ENCODE results near the gene OTX1. TPM values are rescaled to one million over a fixed set of nuclear protein-coding genes. Genes with fewer than 3 reads are reported as not detected.

The OTX1 gene
- total and polyA plus RNA-seq, 4 donors: 0.59 TPM; not detected in 3

DNA sequence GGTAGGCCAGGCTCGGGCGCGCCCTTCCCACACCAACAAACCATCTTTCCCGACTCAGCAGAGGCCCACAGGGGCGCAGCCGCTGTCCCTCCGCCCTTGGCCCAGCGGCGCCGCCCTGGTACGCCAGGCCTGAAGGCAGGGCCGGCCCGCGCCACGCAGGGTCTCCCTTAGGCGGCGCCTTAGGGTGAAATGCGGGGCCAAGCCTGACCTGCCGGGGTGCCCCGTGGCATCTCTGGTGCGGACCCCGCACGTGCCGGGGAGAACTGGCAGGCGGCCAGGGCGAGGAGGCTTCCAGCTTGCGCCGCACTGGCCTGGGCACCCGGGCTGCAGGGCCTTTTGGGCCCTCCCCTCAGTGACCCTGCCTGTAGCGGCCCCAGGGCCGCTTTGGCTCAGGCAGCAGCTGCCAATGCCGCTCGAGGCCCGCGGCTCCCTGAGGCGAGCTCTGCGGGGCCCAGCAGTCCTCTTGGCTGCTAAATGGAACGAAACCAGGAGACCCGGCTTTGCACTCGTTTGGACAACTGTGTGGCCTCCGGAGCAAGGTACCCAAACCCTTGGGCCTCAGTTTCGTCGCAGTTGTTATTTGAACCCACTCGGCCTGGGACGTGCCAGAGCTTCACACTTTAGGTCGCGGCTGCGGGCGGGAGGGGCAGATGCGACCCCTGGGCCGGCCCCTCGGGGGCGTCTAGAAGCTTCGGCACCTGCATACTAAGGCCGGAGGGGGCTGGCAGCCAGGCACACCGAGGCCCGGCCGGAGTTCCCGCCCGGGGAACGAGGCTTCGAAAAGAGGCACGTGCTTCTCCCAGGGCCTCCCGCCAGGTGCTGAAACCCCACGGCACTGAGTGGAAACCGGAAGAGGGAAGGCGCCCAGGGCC lies 8.5 kb downstream of the OTX1 start:
- Histone ChIP-seq H3K27ac (ENCODE audit: low read depth in 1 of 2, low read length in 2 of 2) (no peak overlapping the region), H3K9ac (ENCODE audit: low read depth in 1 of 2, low read length in 2 of 2) (no peak overlapping the region), H3K4me3 (ENCODE audit: low read depth in 1 of 3, low read length in 3 of 3) (peak overlapping the region in 1 of 3 donors; percentile 33), H3K27me3 (ENCODE audit: control insufficient read depth in 4 of 4, insufficient read depth in 4 of 4, low read length in 3 of 4) (peaks cover 8 to 60% (median 19%) of the 10 kb centered on the region in 4 donors), H3K4me1 (ENCODE audit: control insufficient read depth in 4 of 4, insufficient read depth in 4 of 4, low read length in 3 of 4) (peaks cover 12 to 35% (median 21%) of the 10 kb centered on the region in 4 donors), H3K9me3 (ENCODE audit: control insufficient read depth in 4 of 4, low read length in 3 of 4) (peaks cover 0 to 31% (median 3%) of the 10 kb centered on the region in 4 donors), H3K36me3 (ENCODE audit: control insufficient read depth in 4 of 4, insufficient read depth in 3 of 4, low read depth in 1 of 4, low read length in 3 of 4) (no peaks in the 10 kb centered on the region)
- TF ChIP-seq HNF4A (conservative IDR thresholded peaks at IDR 0.05): no peak
- no peak for TF ChIP-seq ZBTB33 (IDR thresholded peaks at IDR 0.05)
- no peak for TF ChIP-seq FOXA2 (IDR thresholded peaks at IDR 0.05)
- TF ChIP-seq NR2F2 (IDR thresholded peaks at IDR 0.05): no peak
- TF ChIP-seq, protein P1, sequence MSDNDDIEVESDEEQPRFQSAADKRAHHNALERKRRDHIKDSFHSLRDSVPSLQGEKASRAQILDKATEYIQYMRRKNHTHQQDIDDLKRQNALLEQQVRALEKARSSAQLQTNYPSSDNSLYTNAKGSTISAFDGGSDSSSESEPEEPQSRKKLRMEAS (IDR thresholded peaks at IDR 0.05): no peak
- no peak for TF ChIP-seq FOXA1 (IDR thresholded peaks at IDR 0.05)
- no peak for TF ChIP-seq RAD21 (IDR thresholded peaks at IDR 0.05)
- TF ChIP-seq TAF1 (conservative IDR thresholded peaks at IDR 0.05): no peak
- no peak for TF ChIP-seq YY1 (IDR thresholded peaks at IDR 0.05)
- no peak for TF ChIP-seq HNF4G (IDR thresholded peaks at IDR 0.05)
- TF ChIP-seq, protein P2, sequence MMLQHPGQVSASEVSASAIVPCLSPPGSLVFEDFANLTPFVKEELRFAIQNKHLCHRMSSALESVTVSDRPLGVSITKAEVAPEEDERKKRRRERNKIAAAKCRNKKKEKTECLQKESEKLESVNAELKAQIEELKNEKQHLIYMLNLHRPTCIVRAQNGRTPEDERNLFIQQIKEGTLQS (IDR thresholded peaks at IDR 0.05): no peak
- no peak for TF ChIP-seq RXRA (IDR thresholded peaks at IDR 0.05)
- no peak for TF ChIP-seq EGR1 (IDR thresholded peaks at IDR 0.05; ENCODE audit: low read depth in 2 of 2)
- no peak for TF ChIP-seq SP1 (IDR thresholded peaks at IDR 0.05)
- no peak for TF ChIP-seq REST (IDR thresholded peaks at IDR 0.05)
- TF ChIP-seq GABPA (IDR thresholded peaks at IDR 0.05 in 1 of 2, conservative IDR thresholded peaks at IDR 0.05 in 1 of 2): no peak
- no peak for TF ChIP-seq CTCF (IDR thresholded peaks at IDR 0.05; ENCODE audit: low read depth, low read length, missing input control)
- DNase-seq (ENCODE audit: low spot score): no peak
- 11% methylated on average over 67 of the region's 67 CpGs for WGBS
